Medulla oblongata (tissue), 1 donor: Measurements from ENCODE around the gene DUSP23.

ENCODE experiments used
- DNase-seq: peaks from one replicate; pipeline ENCODE4 v3.0.0-alpha.2; 2015; ENCODE audit errors: extremely low spot score

Gene DUSP23

GRCh38 chr1:159828176-159828575 lies 47.4 kb downstream of the DUSP23 start:
- DNase-seq = no peak

GRCh38 chr1:159828581-159829272 lies 48.0 kb downstream of the DUSP23 start:
- no peak for DNase-seq

GRCh38 chr1:159829273-159829634 lies 48.5 kb downstream of the DUSP23 start:
- DNase-seq = peak; percentile 84

GRCh38 chr1:159829822-159830465 lies 49.2 kb downstream of the DUSP23 start:
- DNase-seq = no peak

- DNase-seq = no peak
These were observed 50.0 kb downstream of the DUSP23 start for GRCh38 chr1:159830722-159831121.

- no peak for DNase-seq
These were observed 50.8 kb downstream of the DUSP23 start for GRCh38 chr1:159831412-159832141.
